Measurements from ENCODE around the gene SAMM50. TPM values are rescaled to one million over a fixed set of nuclear protein-coding genes. Genes with fewer than 3 reads are reported as not detected.

The SAMM50 gene
- total RNA-seq, 6 donors from 2014 or later, result 17.8 to 34.7 (median 25.0) TPM

DNA sequence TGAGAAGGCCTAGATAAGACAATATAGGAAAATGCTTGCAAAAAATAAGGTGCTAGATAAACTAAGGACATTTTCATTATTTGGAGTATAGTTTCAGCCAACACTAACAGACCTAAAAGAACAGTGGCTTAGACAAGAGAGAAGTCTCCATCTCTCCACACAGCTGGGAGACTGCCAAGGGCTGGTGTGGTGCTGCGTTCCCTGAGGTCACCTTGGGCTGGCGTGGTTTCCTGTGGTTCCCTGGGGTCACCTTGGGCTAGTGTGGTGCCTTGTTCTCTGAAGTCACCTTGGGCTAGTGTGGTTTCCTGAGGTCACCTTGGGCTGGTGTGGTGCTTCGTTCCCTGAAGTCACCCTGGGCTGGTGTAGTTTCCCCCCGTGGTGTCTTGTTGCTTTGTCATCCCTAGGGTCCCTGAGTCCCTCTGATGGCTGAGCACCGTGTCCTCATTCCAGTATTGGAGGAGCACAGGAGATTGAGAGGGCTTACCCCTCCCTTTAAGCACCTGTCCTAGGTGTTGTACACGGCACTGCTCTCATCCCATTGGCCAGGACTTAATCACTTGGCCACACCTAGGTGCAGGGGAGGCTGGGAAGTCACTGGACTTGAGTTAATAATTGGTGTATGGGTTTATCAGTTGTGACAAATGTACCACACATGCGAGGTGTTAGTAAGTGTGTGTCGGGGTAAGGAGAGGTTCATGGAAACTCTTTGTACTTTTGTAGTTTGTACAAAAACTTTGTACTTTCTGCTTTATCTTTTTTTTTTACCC, 14.9 kb downstream of the SAMM50 start:
- 83 to 88% methylated on average over 6 to 8 of the region's 8 CpGs for WGBS, 2 donors
- Histone ChIP-seq H3K4me3 (no peak overlapping the region), H3K36me3 (peaks cover 31 to 98% (median 74%) of the 10 kb centered on the region in 4 donors), H3K9me3 (no peaks in the 10 kb centered on the region), H3K4me1 (no peaks in the 10 kb centered on the region), H3K27me3 (no peaks in the 10 kb centered on the region), H3K27ac (no peak overlapping the region)
- ATAC-seq (ENCODE audit: low FRiP score in 2 of 2) (no peak), DNase-seq (no peak)
- no peak for TF ChIP-seq EP300 (IDR thresholded peaks at IDR 0.05)
- TF ChIP-seq, protein P1, sequence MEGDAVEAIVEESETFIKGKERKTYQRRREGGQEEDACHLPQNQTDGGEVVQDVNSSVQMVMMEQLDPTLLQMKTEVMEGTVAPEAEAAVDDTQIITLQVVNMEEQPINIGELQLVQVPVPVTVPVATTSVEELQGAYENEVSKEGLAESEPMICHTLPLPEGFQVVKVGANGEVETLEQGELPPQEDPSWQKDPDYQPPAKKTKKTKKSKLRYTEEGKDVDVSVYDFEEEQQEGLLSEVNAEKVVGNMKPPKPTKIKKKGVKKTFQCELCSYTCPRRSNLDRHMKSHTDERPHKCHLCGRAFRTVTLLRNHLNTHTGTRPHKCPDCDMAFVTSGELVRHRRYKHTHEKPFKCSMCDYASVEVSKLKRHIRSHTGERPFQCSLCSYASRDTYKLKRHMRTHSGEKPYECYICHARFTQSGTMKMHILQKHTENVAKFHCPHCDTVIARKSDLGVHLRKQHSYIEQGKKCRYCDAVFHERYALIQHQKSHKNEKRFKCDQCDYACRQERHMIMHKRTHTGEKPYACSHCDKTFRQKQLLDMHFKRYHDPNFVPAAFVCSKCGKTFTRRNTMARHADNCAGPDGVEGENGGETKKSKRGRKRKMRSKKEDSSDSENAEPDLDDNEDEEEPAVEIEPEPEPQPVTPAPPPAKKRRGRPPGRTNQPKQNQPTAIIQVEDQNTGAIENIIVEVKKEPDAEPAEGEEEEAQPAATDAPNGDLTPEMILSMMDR (IDR thresholded peaks at IDR 0.05), result no peak

DNA sequence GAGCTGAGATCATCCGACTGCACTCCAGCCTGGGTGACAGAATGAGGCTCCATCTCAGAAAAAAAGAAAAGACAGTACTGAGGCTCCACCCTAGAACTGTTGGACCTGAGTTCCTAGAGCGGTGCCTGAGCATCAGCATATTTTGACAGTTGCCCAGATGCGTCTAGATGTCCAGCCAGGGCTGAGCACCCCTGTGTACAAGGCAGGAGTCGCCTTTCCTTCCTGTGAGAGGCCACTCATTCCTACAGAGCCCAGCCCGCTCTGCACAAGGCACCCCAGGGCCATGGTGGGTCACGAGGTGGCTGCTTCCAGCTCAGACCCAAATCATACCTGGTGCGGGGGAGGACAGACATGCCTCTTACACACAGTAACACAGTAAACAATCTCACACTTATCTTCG, 15.9 kb downstream of the SAMM50 start:
- Histone ChIP-seq H3K4me3 (no peak overlapping the region), H3K4me1 (no peaks in the 10 kb centered on the region), H3K27me3 (no peaks in the 10 kb centered on the region), H3K27ac (no peak overlapping the region), H3K36me3 (peaks cover 33 to 98% (median 74%) of the 10 kb centered on the region in 4 donors), H3K9me3 (no peaks in the 10 kb centered on the region)
- no peak for TF ChIP-seq EP300 (IDR thresholded peaks at IDR 0.05)
- TF ChIP-seq POLR2AphosphoS5 (IDR thresholded peaks at IDR 0.05), result no peak
- TF ChIP-seq POLR2A (IDR thresholded peaks at IDR 0.05), result no peak
- TF ChIP-seq, protein P1 (IDR thresholded peaks at IDR 0.05), result no peak
- ATAC-seq (ENCODE audit: low FRiP score in 2 of 2) (no peak), DNase-seq (no peak)
- WGBS, 2 donors, result 82 to 90% methylated on average over 3 to 8 of the region's 8 CpGs

DNA sequence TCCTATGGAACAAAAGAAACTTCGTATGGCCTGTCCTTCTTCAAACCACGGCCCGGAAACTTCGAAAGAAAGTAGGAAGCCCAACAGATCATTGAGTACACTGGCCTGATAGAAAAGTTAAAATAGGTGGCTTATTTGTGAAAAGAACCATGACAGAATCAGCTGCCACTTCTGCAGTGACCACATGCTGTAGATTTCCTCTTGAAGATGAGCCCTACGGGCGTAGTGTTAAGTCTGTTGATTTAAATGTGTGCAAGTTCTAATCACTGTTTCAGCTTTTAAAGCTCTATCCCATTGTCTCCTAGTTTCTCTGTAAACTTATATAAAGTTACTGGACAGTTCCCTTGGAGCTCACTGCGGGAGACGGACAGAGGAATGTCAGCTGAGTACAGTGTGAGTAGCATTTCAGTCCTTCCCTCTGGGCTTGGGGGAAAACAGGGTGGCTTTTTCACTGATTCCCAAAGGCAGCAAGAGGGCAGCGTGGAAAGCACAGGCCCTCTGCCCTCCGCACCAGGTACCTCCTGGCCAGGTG, 17.8 kb downstream of the SAMM50 start:
- TF ChIP-seq POLR2A (IDR thresholded peaks at IDR 0.05) (no peak), POLR2AphosphoS5 (IDR thresholded peaks at IDR 0.05) (no peak), EP300 (IDR thresholded peaks at IDR 0.05) (no peak)
- TF ChIP-seq, protein P1 (IDR thresholded peaks at IDR 0.05), result no peak
- no peaks in the 10 kb centered on the region for H3K27me3 ChIP-seq
- H3K27ac ChIP-seq, result no peak overlapping the region
- H3K4me1 ChIP-seq, result no peaks in the 10 kb centered on the region
- ATAC-seq (ENCODE audit: low FRiP score in 2 of 2) (no peak), DNase-seq (no peak)
- peaks cover 28 to 98% (median 75%) of the 10 kb centered on the region in 4 donors for H3K36me3 ChIP-seq
- no peaks in the 10 kb centered on the region for H3K9me3 ChIP-seq
- WGBS, 2 donors, result 95 to 99% methylated on average over 9 to 10 of the region's 10 CpGs
- H3K4me3 ChIP-seq, result no peak overlapping the region

DNA sequence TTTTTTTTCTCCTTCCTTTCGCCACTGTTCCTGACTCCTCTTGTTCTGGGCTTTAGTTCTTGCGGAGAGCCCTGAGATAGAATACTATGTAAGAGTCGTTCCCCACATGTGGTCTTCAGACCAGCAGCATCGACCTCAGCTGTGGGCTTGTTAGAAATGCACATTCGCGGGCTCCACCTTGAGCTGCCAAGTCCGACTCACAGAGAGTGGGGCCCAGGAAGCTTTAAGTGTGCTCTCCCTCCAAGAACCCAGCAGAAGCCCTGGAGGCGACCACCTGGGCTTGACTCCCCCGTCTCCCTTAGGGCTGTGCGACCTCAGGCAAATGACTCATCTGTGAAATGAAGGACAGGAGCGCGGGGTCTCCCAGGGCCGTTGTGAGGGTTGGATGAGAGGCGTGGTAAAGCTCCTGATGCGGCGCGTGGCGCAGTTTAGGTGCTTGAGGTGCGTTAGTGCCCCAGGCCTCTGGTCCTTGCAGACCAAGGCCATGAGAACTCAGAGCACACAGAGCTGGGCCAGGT, 18.8 kb downstream of the SAMM50 start:
- no peaks in the 10 kb centered on the region for H3K4me1 ChIP-seq
- 92 to 94% methylated on average over 16 to 19 of the region's 19 CpGs for WGBS, 2 donors
- ATAC-seq (ENCODE audit: low FRiP score in 2 of 2) (no peak), DNase-seq (no peak)
- TF ChIP-seq POLR2AphosphoS5 (IDR thresholded peaks at IDR 0.05) (no peak), POLR2A (IDR thresholded peaks at IDR 0.05) (no peak), EP300 (IDR thresholded peaks at IDR 0.05) (no peak)
- TF ChIP-seq, protein P1 (IDR thresholded peaks at IDR 0.05), result no peak
- H3K27me3 ChIP-seq, result no peaks in the 10 kb centered on the region
- no peaks in the 10 kb centered on the region for H3K9me3 ChIP-seq
- no peak overlapping the region for H3K4me3 ChIP-seq
- H3K36me3 ChIP-seq, result peaks cover 18 to 98% (median 75%) of the 10 kb centered on the region in 4 donors
- no peak overlapping the region for H3K27ac ChIP-seq
